A549 (cell line): ENCODE data around the gene SMIM11. TPM values are rescaled to one million over a fixed set of nuclear protein-coding genes. Genes with fewer than 3 reads are reported as not detected.
"Not testable (repeated sequence)": the region's sequence is repeated elsewhere in the genome, so short reads cannot be mapped to it uniquely, and the experiment has no call there.

Experiments
- ATAC-seq, 2 experiments: fragments of 200-7000 bp in 1 of 2; fragments of >200 bp in 1 of 2; cut with Nextera tagmentation in 1 of 2; cut with Tn5 transposase in 1 of 2; 3 replicates each; pipeline versions ENCODE4 v1.8.0 to v1.9.1; 2018 to 2020; ENCODE audit warnings: mild to moderate bottlenecking in 1 of 2, moderate library complexity in 1 of 2
- CTCF ChIA-PET: fragments of 300-600 bp; sonication (Branson Sonifier 250); formaldehyde crosslinking; extraction: SDS; loops from one replicate; lab custom pipeline; 2021; ENCODE audit warnings: antibody characterized with exemption, inconsistent platforms; lab: Yijun Ruan, JAX
- POLR2A ChIA-PET: fragments of 350-600 bp; formaldehyde crosslinking; extraction: SDS; loops from one replicate; lab custom pipeline; 2021; ENCODE audit warnings: antibody characterized with exemption, inconsistent platforms; lab: Yijun Ruan, JAX
- DNase-seq, 2 experiments: peaks; one replicate each; pipeline versions ENCODE4 v3.0.0 to v3.0.0-alpha.2; 2011 to 2016; ENCODE audit warnings: low read depth in 1 of 2, low spot score in 1 of 2
- FAIRE-seq: peaks from 2 replicates; lab custom pipeline; 2011; peaks lifted over from hg19 to GRCh38; lab: Jason Lieb, UNC
- H3K27ac ChIP-seq, 2 experiments: fragments of >200 bp; sonication (Bioruptor Twin); formaldehyde crosslinking; 3 replicates each; pipeline ENCODE4 v1.5.1; 2016 to 2017
- H3K4me1 ChIP-seq: fragments of >200 bp; sonication (Bioruptor Twin); formaldehyde crosslinking; 3 replicates; pipeline ENCODE4 v1.6.1; 2016
- H3K4me2 ChIP-seq: fragments of >200 bp; sonication (Bioruptor Twin); formaldehyde crosslinking; 3 replicates; pipeline ENCODE4 v1.6.1; 2016
- H3K4me3 ChIP-seq: fragments of >200 bp; sonication (Bioruptor Twin); formaldehyde crosslinking; 3 replicates; pipeline ENCODE4 v1.5.1; 2016
- H3K9me3 ChIP-seq: fragments of >200 bp; sonication (Bioruptor Twin); formaldehyde crosslinking; 3 replicates; pipeline ENCODE4 v1.6.1; 2016
- ATOH8 ChIP-seq: fragments of 250-450 bp; sonication (Bioruptor Pico); IDR thresholded peaks from 2 replicates; pipeline ENCODE4 v1.5.0; 2020; ENCODE audit warnings: low read depth, mild to moderate bottlenecking, moderate library complexity
- BCL3 ChIP-seq: fragments of >200 bp; sonication (Bioruptor Twin); formaldehyde crosslinking; IDR thresholded peaks from 3 replicates; pipeline ENCODE4 v1.6.1; 2016
- CBX2 ChIP-seq: fragments of 200-600 bp; sonication (generic); IDR thresholded peaks from 2 replicates; pipeline ENCODE4 v1.6.1; 2016; ENCODE audit warnings: low read depth, mild to moderate bottlenecking, borderline replicate concordance
- CTCF ChIP-seq: fragments of >200 bp; sonication (Bioruptor Twin); formaldehyde crosslinking; IDR thresholded peaks from 3 replicates; pipeline ENCODE4 v1.5.1; 2016
- E2F6 ChIP-seq: IDR thresholded peaks from 2 replicates; pipeline ENCODE4 v1.6.1; 2012; ENCODE audit warnings: low read depth, borderline replicate concordance
- EHF ChIP-seq: fragments of 250-450 bp; sonication (Bioruptor Pico); IDR thresholded peaks from 2 replicates; pipeline ENCODE4 v1.5.0; 2020; ENCODE audit warnings: mild to moderate bottlenecking
- HOXA7 ChIP-seq: fragments of 250-450 bp; sonication (Bioruptor Pico); IDR thresholded peaks from 2 replicates; pipeline ENCODE4 v1.5.0; 2020; ENCODE audit warnings: mild to moderate bottlenecking, moderate library complexity
- MYC ChIP-seq: IDR thresholded peaks from 2 replicates; pipeline ENCODE4 v1.6.1; 2012; ENCODE audit warnings: mild to moderate bottlenecking, inconsistent platforms, low read length, improper control_type of control experiment, borderline replicate concordance
- RCOR1 ChIP-seq: fragments of 150-350 bp; IDR thresholded peaks from 2 replicates; pipeline ENCODE4 v1.6.1; 2014; ENCODE audit warnings: antibody characterized with exemption, low read length, low read depth
- SMC3 ChIP-seq: fragments of >200 bp; sonication (Bioruptor Twin); formaldehyde crosslinking; IDR thresholded peaks from 3 replicates; pipeline ENCODE4 v1.6.1; 2018; ENCODE audit warnings: inconsistent platforms
- USF2 ChIP-seq: fragments of 450-650 bp; IDR thresholded peaks from 2 replicates; pipeline ENCODE4 v1.6.1; 2014; ENCODE audit warnings: antibody characterized with exemption
- WGBS: methylation state at CpG from one replicate; pipeline ENCODE4 v1.1.6; 2017; ENCODE audit errors: missing lambda C conversion rate; 5-methylcytosine and 5-hydroxymethylcytosine counted together
- polyA minus RNA-seq: library from RNA; depleted of rRNA, polyadenylated mRNA; stranded (reverse); fragments of >200 nt; gene quantifications from 2 replicates; pipeline ENCODE4 v1.2.3, GENCODE V29; 2011; rRNA and poly(A)+ RNA removed
- polyA plus RNA-seq, 4 experiments: library from polyadenylated mRNA; depleted of rRNA in 3 of 4; stranded (reverse); fragments of >200 nt; fragmentation: RNase III in 1 of 4; extraction: RNeasy Plus Mini Kit Qiagen cat#74134 plus additional on column Dnase treatment in 1 of 4; gene quantifications; 2 replicates in 3 of 4; 3 replicates in 1 of 4; pipeline ENCODE4 v1.2.3, GENCODE V29; 2011 to 2017

Gene SMIM11
- 17.1 and 22.8 TPM in 2 replicates for polyA plus RNA-seq (2011; rRNA removed)
- polyA plus RNA-seq (2012; cell fraction: cytosol; rRNA removed), result 12.7 and 16.2 TPM in 2 replicates
- 1.2 and 2.0 TPM in 2 replicates for polyA plus RNA-seq (2012; cell fraction: nucleus; rRNA removed)
- polyA plus RNA-seq (2017; fragmentation: RNase III; extraction: RNeasy Plus Mini Kit Qiagen cat#74134 plus additional on column Dnase treatment), result 9.2 to 16.9 TPM (median 11.4 TPM) in 3 replicates
- 6.2 and 8.2 TPM in 2 replicates for polyA minus RNA-seq

GRCh38 chr21:34374940-34375618 lies at the start of gene SMIM11:
SMIM11 (plus strand) TSS chr21:34375507; CDS start chr21:34379505, 3,998 bp downstream.
- no CpG with 5 or more reads among the region's 49 CpGs for WGBS
- H3K4me1 ChIP-seq, FAIRE-seq, H3K4me3 ChIP-seq, POLR2A ChIA-PET, H3K4me2 ChIP-seq, CTCF ChIA-PET, DNase-seq, H3K27ac ChIP-seq, H3K9me3 ChIP-seq: not testable (repeated sequence)
- ATAC-seq, result peak; percentile 99 to 100

GRCh38 chr21:34330055-34330454 lies 45.3 kb upstream of the SMIM11 start:
- ATAC-seq (peak in 1 of 2 experiments; percentile 57; a peak in 3 of 6 replicates), DNase-seq (peak in 1 of 2 experiments; percentile 38)
- POLR2A ChIA-PET, result no interaction called here
- H3K9me3 ChIP-seq, result no peaks in the 10 kb centered on the region
- no peak for TF ChIP-seq USF2
- no peak for TF ChIP-seq CBX2
- no peak for TF ChIP-seq HOXA7 (CRISPR knock-in tag)
- TF ChIP-seq BCL3, result no peak
- no peak for TF ChIP-seq ATOH8 (CRISPR knock-in tag)
- TF ChIP-seq E2F6, result no peak
- TF ChIP-seq, all 56 proteins: peak for 0
- FAIRE-seq, result no peak
- Histone ChIP-seq H3K4me2 (no peak overlapping the region), H3K27ac (no peak overlapping the region), H3K4me3 (no peak overlapping the region), H3K4me1 (no peaks in the 10 kb centered on the region)
- 47% methylated on average over 8 of the region's 8 CpGs for whole genome bisulfite sequencing
- CTCF ChIA-PET, result interaction anchor here (1.3 to 2.6 kb wide), 2 partner anchors 17 to 406 kb away, joined by 4 to 8 read pairs; no protein-coding TSS in a partner anchor

GRCh38 chr21:34331726-34332125 lies 43.6 kb upstream of the SMIM11 start:
- ATAC-seq (no peak), DNase-seq (no peak), FAIRE-seq (no peak)
- TF ChIP-seq MYC (no peak), HOXA7 (CRISPR knock-in tag) (no peak), CTCF (no peak), E2F6 (no peak), EHF (CRISPR knock-in tag) (no peak), SMC3 (no peak), RCOR1 (no peak)
- no peak overlapping the region for H3K4me3 ChIP-seq
- CTCF ChIA-PET, result interaction anchor here (1.3 to 1.4 kb wide), 2 partner anchors 19 to 407 kb away, joined by 3 read pairs; no protein-coding TSS in a partner anchor
- no peaks in the 10 kb centered on the region for H3K9me3 ChIP-seq
- POLR2A ChIA-PET, result no interaction called here
- WGBS, result 44% methylated on average over 5 of the region's 5 CpGs
- H3K4me2 ChIP-seq, result no peak overlapping the region
- no peak overlapping the region for H3K27ac ChIP-seq
- no peaks in the 10 kb centered on the region for H3K4me1 ChIP-seq
